Measurements from ENCODE around the gene FAM209B.
"Not testable (repeated sequence)": the region's sequence is repeated elsewhere in the genome, so short reads cannot be mapped to it uniquely, and the experiment has no call there.

FAM209B gene

DNA sequence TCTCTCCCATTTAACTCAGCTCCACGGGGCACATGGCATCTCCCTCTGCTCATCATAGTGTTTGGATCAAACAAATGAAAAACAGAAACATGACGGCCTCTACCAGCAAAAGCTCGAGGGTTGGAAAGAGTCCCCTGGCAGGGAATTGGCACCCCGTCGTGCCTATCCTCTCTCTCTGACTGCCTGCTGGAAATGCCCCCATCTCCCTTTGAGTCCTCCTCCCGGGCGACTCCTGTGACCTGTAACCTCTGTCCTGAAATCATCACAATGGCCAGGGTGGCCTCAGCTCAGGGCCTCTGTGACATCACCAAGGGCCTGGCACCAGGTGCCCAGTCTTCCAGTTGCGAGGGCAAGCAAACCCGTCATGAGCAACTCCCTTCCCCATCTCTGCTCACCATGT lies at the start of gene FAM209B:
TSS of gene FAM209B (plus strand) at position 301 of the 400 bp plus-strand sequence. CDS start at position 397, 96 bp downstream.
- not testable (repeated sequence) for H3K4me3 ChIP-seq (ENCODE audit: low read length); H3K79me2 ChIP-seq (ENCODE audit: control insufficient read depth, low read length); H3K36me3 ChIP-seq (ENCODE audit: control insufficient read depth, low read length); H3K9me3 ChIP-seq (ENCODE audit: control insufficient read depth, insufficient read depth, low read length); H3K27ac ChIP-seq (ENCODE audit: low read depth, low read length); H3F3A ChIP-seq (ENCODE audit: control insufficient read depth, insufficient read depth); H3K4me2 ChIP-seq (ENCODE audit: low read length); H4K20me1 ChIP-seq (ENCODE audit: control insufficient read depth, insufficient read depth, low read depth, low read length); H3K27me3 ChIP-seq (ENCODE audit: control insufficient read depth, low read length); H3K9me2 ChIP-seq (replicated peaks; ENCODE audit: control insufficient read depth, low read length); H3K4me1 ChIP-seq (ENCODE audit: control insufficient read depth, low read length)

GRCh38 chr20:56483970-56484369 lies 49.1 kb upstream of the FAM209B start:
- Histone ChIP-seq H3K36me3 (ENCODE audit: control insufficient read depth, low read length) (peaks cover 67% of the 10 kb centered on the region), H3F3A (ENCODE audit: control insufficient read depth, insufficient read depth) (no peaks in the 10 kb centered on the region), H3K27me3 (ENCODE audit: control insufficient read depth, low read length) (no peaks in the 10 kb centered on the region), H3K9me2 (replicated peaks; ENCODE audit: control insufficient read depth, low read length) (no peaks in the 10 kb centered on the region), H3K27ac (ENCODE audit: low read depth, low read length) (no peak overlapping the region), H4K20me1 (ENCODE audit: control insufficient read depth, insufficient read depth, low read depth, low read length) (no peaks in the 10 kb centered on the region), H3K79me2 (ENCODE audit: control insufficient read depth, low read length) (no peaks in the 10 kb centered on the region), H3K4me3 (ENCODE audit: low read length) (no peak overlapping the region), H3K4me2 (ENCODE audit: low read length) (no peak overlapping the region), H3K9me3 (ENCODE audit: control insufficient read depth, insufficient read depth, low read length) (no peaks in the 10 kb centered on the region), H3K4me1 (ENCODE audit: control insufficient read depth, low read length) (no peaks in the 10 kb centered on the region)
- TF ChIP-seq EZH2phosphoT487 (IDR thresholded peaks at IDR 0.05; ENCODE audit: borderline replicate concordance, low read length) = no peak
- TF ChIP-seq, protein P1, sequence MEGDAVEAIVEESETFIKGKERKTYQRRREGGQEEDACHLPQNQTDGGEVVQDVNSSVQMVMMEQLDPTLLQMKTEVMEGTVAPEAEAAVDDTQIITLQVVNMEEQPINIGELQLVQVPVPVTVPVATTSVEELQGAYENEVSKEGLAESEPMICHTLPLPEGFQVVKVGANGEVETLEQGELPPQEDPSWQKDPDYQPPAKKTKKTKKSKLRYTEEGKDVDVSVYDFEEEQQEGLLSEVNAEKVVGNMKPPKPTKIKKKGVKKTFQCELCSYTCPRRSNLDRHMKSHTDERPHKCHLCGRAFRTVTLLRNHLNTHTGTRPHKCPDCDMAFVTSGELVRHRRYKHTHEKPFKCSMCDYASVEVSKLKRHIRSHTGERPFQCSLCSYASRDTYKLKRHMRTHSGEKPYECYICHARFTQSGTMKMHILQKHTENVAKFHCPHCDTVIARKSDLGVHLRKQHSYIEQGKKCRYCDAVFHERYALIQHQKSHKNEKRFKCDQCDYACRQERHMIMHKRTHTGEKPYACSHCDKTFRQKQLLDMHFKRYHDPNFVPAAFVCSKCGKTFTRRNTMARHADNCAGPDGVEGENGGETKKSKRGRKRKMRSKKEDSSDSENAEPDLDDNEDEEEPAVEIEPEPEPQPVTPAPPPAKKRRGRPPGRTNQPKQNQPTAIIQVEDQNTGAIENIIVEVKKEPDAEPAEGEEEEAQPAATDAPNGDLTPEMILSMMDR (IDR thresholded peaks at IDR 0.05; ENCODE audit: low read depth, low read length, poor library complexity, severe bottlenecking) = no peak

- Histone ChIP-seq H3F3A (ENCODE audit: control insufficient read depth, insufficient read depth) (no peaks in the 10 kb centered on the region), H3K27ac (ENCODE audit: low read depth, low read length) (no peak overlapping the region), H3K79me2 (ENCODE audit: control insufficient read depth, low read length) (0 out of 2 replicates have a peak, but pooled peaks cover 2% of the 10 kb centered on the region), H3K9me2 (replicated peaks; ENCODE audit: control insufficient read depth, low read length) (no peaks in the 10 kb centered on the region), H3K36me3 (ENCODE audit: control insufficient read depth, low read length) (peaks cover 57% of the 10 kb centered on the region), H3K4me1 (ENCODE audit: control insufficient read depth, low read length) (no peaks in the 10 kb centered on the region), H4K20me1 (ENCODE audit: control insufficient read depth, insufficient read depth, low read depth, low read length) (no peaks in the 10 kb centered on the region), H3K4me2 (ENCODE audit: low read length) (no peak overlapping the region), H3K27me3 (ENCODE audit: control insufficient read depth, low read length) (no peaks in the 10 kb centered on the region), H3K9me3 (ENCODE audit: control insufficient read depth, insufficient read depth, low read length) (no peaks in the 10 kb centered on the region), H3K4me3 (ENCODE audit: low read length) (no peak overlapping the region)
- TF ChIP-seq EZH2phosphoT487 (IDR thresholded peaks at IDR 0.05; ENCODE audit: borderline replicate concordance, low read length) = no peak
- TF ChIP-seq, protein P1 (IDR thresholded peaks at IDR 0.05; ENCODE audit: low read depth, low read length, poor library complexity, severe bottlenecking) = no peak
Measured at GRCh38 chr20:56487216-56487615, 45.8 kb upstream of the FAM209B start.

- H3K27ac ChIP-seq (ENCODE audit: low read depth, low read length) = no peak overlapping the region
- no peaks in the 10 kb centered on the region for H3K27me3 ChIP-seq (ENCODE audit: control insufficient read depth, low read length)
- no peaks in the 10 kb centered on the region for H3K9me2 ChIP-seq (replicated peaks; ENCODE audit: control insufficient read depth, low read length)
- H3K79me2 ChIP-seq (ENCODE audit: control insufficient read depth, low read length) = 0 out of 2 replicates have a peak, but pooled peaks cover 2% of the 10 kb centered on the region
- H4K20me1 ChIP-seq (ENCODE audit: control insufficient read depth, insufficient read depth, low read depth, low read length) = no peaks in the 10 kb centered on the region
- no peaks in the 10 kb centered on the region for H3F3A ChIP-seq (ENCODE audit: control insufficient read depth, insufficient read depth)
- H3K4me3 ChIP-seq (ENCODE audit: low read length) = no peak overlapping the region
- H3K9me3 ChIP-seq (ENCODE audit: control insufficient read depth, insufficient read depth, low read length) = no peaks in the 10 kb centered on the region
- no peaks in the 10 kb centered on the region for H3K4me1 ChIP-seq (ENCODE audit: control insufficient read depth, low read length)
- TF ChIP-seq EZH2phosphoT487 (IDR thresholded peaks at IDR 0.05; ENCODE audit: borderline replicate concordance, low read length) = no peak
- TF ChIP-seq, protein P1 (IDR thresholded peaks at IDR 0.05; ENCODE audit: low read depth, low read length, poor library complexity, severe bottlenecking) = no peak
- no peak overlapping the region for H3K4me2 ChIP-seq (ENCODE audit: low read length)
- peaks cover 47% of the 10 kb centered on the region for H3K36me3 ChIP-seq (ENCODE audit: control insufficient read depth, low read length)
Measured at GRCh38 chr20:56488566-56488965, 44.5 kb upstream of the FAM209B start.

Data from DOHH2 (cell line).